A673 (cell line): ENCODE measurements around the gene TCIRG1.

Experiments
- CTCF ChIP-seq: fragments of 300-800, 200-600 bp; sonication (generic); conservative IDR thresholded peaks from 2 replicates; pipeline ENCODE4 v1.5.1; 2017; ENCODE audit warnings: low read depth, mild to moderate bottlenecking, antibody characterized with exemption, low read length, moderate library complexity, mixed read lengths
- EZH2 ChIP-seq: fragments of 200-600 bp; sonication (generic); IDR thresholded peaks from 2 replicates; pipeline ENCODE4 v1.6.1; 2017; ENCODE audit warnings: borderline replicate concordance, low read depth, mild to moderate bottlenecking, mixed read lengths, antibody characterized with exemption, low read length; ENCODE audit not compliant: poor library complexity, severe bottlenecking

GRCh38 chr11:68018730-68019190 lies 20.1 kb upstream of the TCIRG1 start:
- TF ChIP-seq EZH2 (no peak), CTCF (no peak)
